HG03064 (cell line): ENCODE results near the gene DENND5A.
"Not testable (repeated sequence)": the region's sequence is repeated elsewhere in the genome, so short reads cannot be mapped to it uniquely, and the experiment has no call there.

Experiments
- ATAC-seq: cut with Tn5 transposase; IDR thresholded peaks from one replicate; pipeline ENCODE4 v1.9.1; 2021; ENCODE audit warnings: low read depth; ENCODE audit not compliant: unreplicated experiment

Gene DENND5A

DNA sequence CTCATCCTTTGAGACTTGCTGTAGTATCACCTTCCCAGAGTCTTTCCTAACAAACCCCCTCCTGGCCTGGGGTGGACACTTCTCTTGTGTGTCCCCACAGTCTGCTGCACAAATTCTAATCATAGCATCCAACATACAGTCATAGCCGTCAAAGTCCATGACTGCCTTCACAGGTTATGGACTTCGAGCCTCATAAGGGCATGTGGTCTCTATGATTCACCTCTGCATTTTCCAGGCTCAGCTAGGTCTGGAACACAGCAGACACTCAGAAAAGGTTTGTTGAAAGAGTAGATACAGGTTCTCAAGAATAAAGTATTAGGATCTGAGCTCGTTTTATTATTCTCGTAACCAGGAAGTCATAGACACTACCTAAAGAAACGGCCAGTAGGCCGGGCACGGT is 160.6 kb downstream of the DENND5A start:
- ATAC-seq, result no peak

DNA sequence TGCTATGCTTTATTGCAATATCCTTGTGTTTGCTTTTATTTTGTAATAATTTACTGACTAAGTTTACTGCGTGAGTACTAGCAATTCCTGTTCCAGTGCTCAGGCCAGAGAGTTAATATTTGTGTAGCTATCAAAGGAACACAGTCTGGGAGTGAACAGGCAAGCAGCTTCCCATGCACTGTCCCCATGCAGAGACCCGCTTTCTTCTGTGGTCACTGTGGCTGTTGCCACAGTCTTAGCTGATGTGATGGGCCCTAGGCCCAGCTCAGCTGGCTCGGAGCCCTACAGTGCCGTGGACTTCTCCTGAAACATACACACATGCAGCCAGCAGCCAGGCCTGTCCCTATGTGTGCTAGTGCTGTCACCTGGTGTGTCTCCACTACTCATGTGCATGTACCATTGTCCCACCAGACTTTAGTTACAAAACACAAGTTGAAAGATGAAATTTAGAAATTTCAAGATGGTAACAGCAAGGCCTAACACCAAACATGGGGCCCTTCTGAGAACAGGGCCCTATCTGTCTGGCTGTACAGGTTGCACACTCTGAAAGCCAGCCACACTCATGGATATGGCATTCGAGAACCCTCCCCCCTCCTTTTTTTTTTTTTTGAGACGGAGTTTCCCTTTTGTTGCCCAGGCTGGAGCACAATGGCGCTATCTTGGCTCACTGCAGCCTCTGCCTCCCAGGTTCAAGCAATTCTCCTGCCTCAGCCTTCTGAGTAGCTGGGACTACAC is 161.4 kb downstream of the DENND5A start:
- ATAC-seq, result no peak

DNA sequence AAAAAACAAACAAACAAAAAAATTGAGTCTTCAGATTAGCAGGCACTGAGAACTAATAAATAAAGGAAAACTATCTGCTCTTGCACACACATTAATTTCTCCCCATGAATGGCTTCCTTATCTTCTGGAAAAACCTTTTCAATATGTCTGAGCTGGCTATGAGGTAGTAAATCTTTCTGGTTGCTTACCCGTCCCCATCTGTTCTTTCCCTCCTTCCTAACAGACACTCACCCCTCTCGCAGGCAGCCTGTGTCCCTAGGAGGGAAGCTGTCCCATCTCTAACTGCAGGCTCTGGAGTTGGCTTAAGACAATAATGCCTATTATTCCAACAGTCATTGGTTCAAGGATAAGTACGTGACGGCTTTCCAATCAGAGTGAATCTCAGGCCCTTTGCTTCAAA is 165.5 kb downstream of the DENND5A start:
- no peak for ATAC-seq

DNA sequence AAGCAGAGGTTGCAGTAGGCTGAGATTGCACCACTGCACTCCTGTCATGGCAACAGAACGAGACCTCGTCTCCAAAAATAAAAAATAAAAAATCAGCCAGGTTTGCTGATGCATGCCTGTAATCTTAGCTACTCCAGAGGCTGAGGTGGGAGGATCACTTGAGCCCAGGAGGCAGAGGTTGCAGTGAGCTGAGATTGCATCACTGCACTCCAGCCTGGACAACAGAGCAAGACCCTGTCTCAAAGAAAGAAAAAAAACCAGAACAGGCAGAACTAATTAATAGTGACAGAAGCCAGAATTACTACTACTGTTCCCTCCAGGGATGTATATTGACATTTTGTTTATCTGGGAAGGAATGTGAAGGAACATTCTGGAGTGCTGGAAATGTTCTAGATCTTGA is 166.7 kb downstream of the DENND5A start:
- not testable (repeated sequence) for ATAC-seq

DNA sequence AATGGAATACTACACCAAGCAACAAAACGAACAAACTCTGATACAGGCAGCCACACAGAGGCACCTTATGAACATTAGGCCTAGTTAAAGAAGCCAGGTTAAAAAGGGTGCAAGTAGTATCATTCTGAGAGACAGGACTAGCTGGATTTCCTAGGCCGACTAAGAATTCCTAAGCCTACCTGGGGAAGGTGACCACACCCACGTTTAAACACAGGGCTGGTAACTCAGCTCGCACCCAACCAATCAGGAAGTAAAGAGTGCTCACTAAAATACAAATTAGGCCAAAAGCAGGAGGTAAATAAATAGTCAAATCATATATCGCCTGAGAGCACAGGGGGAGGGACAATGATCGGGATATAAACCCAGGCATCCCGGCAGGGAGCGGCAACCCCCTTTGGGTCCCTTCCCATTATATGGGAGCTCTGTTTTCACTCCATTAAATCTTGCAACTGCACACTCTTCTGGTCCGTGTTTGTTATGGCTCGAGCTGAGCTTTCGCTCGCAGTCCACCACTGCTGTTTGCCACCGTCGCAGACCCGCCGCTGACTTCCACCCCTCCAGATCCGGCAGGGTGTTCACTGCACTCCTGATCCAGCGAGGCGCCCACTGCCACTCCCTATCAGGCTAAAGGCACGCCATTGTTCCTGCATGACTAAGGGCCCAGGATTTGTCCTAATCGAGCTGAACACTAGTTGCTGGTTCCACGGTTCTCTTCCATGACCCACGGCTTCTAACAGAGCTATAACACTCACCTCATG is 167.8 kb downstream of the DENND5A start:
- ATAC-seq, result not testable (repeated sequence)

DNA sequence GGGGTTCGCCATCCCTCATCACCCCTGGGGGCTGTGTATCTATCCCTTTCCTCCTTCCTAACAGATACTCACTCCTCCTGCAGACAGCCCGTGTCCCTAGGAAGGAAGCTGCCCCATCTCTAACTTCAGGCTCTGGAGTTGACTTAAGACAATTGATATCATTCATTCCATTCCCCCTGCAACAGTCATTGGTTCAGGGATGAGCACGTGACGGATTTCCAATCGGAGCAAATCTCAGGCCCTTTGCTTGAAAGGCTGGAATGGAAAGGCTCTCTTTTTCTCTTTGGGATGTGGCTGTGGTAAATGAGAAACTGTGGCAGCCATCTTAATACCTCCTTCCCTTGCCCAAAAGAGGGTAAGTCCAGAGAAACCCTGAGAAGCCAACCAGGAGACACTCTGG is 168.7 kb downstream of the DENND5A start:
- ATAC-seq, result no peak

DNA sequence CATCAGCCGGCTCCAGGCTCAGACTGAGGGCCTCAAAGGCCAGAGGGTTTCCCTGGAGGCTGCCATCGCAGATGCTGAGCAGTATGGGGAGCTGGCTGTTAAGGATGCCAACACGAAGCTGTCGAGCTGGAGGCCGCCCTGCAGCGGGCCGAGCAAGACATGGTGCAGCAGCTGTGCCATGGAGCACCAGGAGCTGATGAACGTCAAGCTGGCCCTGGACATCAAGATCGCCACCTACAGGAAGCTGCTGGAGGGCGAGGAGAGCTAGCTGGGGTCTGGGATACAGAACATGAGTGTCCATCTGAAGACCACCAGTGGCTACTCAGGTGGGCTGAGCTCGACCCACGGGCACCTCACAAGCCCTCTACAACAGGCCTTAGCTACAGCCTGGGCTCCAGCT is 169.7 kb downstream of the DENND5A start:
- ATAC-seq, result no peak

DNA sequence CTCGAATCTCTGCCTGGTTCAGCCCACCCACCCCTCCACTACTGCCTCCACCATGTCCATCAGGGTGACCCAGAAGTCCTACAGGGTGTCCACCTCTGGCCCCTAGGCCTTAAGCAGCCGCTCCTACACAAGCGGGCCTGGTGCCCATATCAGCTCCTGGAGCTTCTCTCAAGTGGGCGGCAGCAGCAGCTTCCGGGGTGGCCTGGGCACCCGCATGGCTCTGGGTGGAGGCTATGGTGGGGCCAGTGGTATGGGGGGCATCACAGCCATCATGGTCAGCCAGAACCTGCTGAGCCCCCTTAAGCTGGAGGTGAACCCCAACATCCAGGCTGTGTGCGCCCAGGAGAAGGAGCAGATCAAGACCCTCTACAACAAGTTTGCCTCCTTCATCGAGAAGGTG is 170.7 kb downstream of the DENND5A start:
- no peak for ATAC-seq

DNA sequence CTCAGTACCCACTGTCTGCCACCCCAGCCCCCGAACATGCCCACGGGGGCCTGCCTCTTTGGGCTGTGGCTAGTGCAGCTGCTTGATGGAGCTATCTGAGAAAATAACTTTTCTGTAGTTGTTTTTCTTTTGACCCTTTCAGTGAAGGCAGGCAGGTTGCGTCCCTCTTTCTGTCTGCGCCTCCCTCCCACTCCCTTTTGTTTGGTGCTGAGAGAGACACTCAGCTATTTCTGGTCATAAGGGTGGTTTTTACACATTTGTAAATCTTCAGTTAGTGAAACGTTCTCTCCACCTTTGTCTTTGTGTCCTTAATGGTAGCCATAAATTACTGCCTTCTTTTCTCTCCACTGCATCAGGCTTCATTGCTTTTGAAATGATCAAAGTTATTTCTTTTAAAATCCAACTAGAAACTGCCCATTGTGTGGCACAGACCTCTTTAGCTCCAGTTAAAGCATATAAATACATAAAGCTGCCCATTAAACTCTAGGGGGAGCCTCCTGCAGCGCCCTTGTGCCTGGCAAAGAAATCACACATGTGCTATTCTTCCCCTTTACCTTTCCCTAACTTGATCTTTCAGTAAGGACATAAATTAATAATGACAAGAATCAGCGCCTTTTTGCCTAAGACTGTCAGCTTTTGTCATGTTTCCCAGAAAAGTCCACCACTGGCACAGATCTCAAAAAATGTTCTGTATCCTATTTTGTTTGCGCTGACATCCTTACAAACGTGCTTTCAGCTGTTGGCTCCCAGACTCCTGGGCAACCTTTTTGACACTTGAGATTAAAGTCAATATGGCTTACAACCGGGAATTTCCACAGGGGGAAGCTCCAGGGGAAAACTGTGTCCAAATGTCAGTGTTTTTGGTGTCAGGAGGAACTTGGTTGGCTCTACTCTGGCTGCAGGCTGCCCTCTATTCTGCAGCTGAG is 172.0 kb downstream of the DENND5A start:
- ATAC-seq, result no peak

DNA sequence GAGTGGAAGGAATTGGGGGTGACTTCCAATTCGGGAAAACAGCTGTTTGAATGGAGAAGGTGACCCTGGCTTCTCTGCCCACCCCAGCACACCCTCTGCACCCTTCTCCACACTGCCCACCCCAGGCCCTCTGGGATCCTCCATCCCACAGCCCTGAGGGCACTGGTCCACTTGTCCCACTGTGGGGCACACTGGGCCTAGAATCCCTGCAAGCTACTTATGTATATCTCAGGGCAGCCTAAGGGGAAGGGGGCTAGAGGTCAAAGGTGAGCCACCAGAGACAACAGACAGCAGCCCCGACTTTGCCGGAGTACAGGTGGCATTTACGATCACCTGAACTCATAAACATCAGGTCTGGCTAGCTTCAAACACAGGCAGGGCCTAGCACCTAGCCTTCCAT is 173.1 kb downstream of the DENND5A start:
- no peak for ATAC-seq

DNA sequence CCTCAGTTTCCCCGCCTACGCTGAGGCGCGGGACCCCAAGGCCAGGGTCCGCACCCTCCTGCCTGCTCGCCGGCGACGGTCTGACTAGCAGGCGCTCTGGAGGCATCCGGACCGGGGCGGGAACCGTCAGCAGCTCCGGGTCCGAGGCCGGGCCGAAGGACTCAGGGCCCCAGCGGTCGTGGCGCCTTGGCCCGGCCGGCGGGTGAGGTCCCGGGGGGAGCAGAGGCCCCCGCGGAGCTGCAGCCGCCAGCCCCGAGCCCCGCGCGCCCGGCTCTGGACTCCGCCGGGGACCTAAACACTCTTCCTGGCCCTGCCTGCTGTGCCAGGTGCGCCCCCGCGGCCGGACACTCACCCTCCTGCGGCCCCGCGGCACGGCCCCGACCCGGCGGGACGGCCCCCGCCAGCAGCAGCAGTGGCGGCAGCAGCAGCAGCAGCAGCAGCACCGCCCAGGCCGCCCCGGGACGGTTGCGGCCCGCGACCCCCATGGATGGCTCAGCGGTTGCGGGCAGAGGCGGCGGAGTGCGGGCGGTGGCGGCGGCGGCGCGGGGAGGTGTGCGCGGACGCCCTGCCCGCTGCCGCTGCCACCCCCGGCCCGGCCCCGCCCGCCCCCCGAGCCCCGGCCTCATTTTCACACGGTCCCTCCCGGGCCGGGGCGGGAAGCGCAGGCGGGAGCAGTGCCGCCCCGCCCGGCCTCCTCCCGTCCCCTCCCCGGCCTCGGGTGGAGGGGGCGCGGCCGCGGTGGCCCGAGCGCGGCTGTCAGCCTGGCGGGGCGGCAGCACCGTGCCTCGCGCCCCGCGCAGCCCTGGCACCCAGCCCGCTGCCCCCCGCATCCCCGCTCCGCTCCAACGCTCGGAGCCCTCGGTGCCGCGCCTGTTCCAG is 173.9 kb downstream of the DENND5A start, which contains the start of gene SCUBE2:
TSS of gene SCUBE2 (minus strand) at position 556 of the 879 bp plus-strand sequence. CDS start at position 485, 71 bp downstream.
- ATAC-seq, result no peak

DNA sequence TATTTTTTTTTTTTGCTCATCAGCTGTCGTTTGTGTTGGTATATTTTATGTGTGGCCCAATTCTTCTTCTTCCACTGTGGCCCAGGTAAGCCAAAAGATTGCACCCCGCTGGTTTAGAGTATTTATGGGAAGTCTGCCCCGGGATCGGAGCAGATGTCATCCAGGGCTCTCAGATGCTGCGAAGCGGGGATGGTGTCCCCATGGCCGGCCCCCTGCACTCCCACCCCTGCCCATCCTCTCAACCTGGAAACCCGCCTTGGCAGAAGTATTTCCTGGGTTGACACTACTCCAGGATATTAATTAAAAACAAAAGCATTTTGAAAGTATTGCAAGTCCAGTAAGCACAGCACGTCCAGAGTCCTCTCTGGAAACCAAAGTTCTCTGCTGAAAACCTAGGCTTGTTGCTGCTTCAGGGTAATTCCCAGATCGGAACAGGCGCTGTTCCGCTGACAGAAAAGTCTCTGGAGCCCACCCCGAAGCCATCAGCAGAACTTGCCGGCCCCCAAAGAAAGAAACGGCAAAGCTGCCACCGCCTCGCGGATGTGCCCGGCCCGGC is 174.6 kb downstream of the DENND5A start:
- no peak for ATAC-seq

DNA sequence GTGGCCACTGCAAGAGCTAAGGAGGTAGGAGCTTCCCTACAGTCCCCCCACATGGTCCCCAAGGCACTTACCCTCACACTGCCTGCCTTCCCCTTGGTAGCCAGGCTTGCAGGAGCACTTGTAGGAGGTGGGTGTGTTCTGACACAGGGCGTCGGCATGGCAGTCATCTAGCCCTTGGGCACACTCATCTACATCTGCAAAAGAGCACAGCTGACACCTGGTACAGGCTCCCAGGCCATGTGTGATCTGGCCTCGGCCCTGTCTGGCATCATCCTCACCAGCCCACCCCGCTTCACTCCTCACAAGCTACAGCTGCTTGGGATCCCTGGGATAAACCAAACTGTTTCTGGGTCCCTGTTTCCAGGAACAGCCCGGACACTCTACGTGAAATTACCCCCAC is 175.5 kb downstream of the DENND5A start:
- ATAC-seq, result no peak

DNA sequence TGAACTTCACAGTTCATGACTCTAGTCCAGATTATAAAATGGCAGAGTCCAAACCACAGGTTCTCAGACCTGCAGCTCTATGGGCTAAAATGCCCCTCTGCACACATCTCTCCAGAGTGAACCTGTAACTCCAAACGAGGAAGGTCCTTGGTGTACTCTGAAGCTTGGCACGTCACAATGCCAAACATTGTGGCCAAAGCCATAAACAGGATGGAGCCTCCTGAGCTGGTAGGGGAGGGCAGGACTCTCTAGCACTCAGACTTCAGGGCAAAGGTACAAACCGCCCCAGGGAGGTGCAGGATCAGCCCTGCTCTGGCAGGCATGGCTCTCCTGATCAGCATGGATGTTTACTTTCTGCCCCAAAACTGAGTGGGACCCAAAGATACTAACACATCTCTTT is 176.1 kb downstream of the DENND5A start:
- ATAC-seq, result no peak
